ENCODE data around the gene DLGAP1. TPM values are rescaled to one million over a fixed set of nuclear protein-coding genes. Genes with fewer than 3 reads are reported as not detected.

Gene DLGAP1
- total RNA-seq, 1 experiment from 2014 or later: 0.39 TPM

DNA sequence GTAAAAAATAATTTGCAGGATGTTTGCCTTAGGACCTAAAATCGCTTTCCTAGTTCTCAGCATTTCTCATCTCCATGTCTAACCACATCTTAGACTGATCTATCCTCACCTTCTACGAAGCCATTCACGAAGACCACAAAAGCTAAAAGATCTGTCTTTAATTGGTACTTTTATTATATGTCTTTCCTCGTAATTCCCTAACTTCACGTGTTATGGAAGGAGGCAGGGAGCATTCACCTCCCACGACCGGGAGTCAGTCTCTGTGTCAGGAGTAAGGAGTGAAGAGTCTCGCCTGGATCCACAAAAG is 1.6 kb downstream of the DLGAP1 start:
- ChIA-PET POLR2A (no interaction called here), RAD21 (ENCODE audit: low non-redundant PET in 1 of 2, low total read pairs in 2 of 2, uncharacterized antibody in 2 of 2, unreplicated experiment in 2 of 2) (no interaction called here), CTCF (no interaction called here)
- Histone ChIP-seq H3K4me3 (replicated peaks in 1 of 2; ENCODE audit: low read depth in 1 of 2, low read length in 2 of 2) (no peak overlapping the region), H3K36me3 (ENCODE audit: control insufficient read depth in 1 of 2, insufficient read depth in 2 of 2, low read length in 2 of 2) (no peaks in the 10 kb centered on the region), H3K9me2 (ENCODE audit: insufficient read depth) (no peaks in the 10 kb centered on the region), H3K4me2 (ENCODE audit: low read length) (no peak overlapping the region), H4K20me1 (ENCODE audit: insufficient read depth) (no peaks in the 10 kb centered on the region), H3K27ac (ENCODE audit: low read depth, low read length) (no peak overlapping the region), H3K4me1 (ENCODE audit: control insufficient read depth in 1 of 2, insufficient read depth in 2 of 2, low read length in 2 of 2) (no peaks in the 10 kb centered on the region), H3K79me2 (ENCODE audit: insufficient read depth, low read length) (no peaks in the 10 kb centered on the region), H3K9me3 (ENCODE audit: control insufficient read depth in 1 of 2, insufficient read depth in 1 of 2, low read depth in 1 of 2, low read length in 2 of 2) (peaks cover 0 to 29% of the 10 kb centered on the region in 2 experiments; a peak in 2 of 4 replicates), H3K27me3 (ENCODE audit: insufficient read depth, low read length) (no peaks in the 10 kb centered on the region), H2AFZ (ENCODE audit: low read depth, low read length, poor library complexity, severe bottlenecking) (no peak overlapping the region), H3K9ac (ENCODE audit: low read length) (no peak overlapping the region)
- ATAC-seq (no peak), DNase-seq (ENCODE audit: low read depth, low spot score) (no peak)
- intact Hi-C loops (cut with micrococcal nuclease): no loop called here
- no TSS peak for BruUV-seq (replicated peaks)
- TF ChIP-seq SP1 (IDR thresholded peaks at IDR 0.05; ENCODE audit: low read depth) (no peak), EGR1 (IDR thresholded peaks at IDR 0.05; ENCODE audit: low read depth) (no peak), EZH2phosphoT487 (IDR thresholded peaks at IDR 0.05; ENCODE audit: borderline replicate concordance) (no peak), SRF (IDR thresholded peaks at IDR 0.05; ENCODE audit: low read depth) (no peak), JUND (IDR thresholded peaks at IDR 0.05) (no peak), TCF7L2 (IDR thresholded peaks at IDR 0.05; ENCODE audit: borderline replicate concordance, extremely low read depth, insufficient read depth, insufficient read length) (no peak), CEBPB (IDR thresholded peaks at IDR 0.05; ENCODE audit: low read depth) (no peak)

DNA sequence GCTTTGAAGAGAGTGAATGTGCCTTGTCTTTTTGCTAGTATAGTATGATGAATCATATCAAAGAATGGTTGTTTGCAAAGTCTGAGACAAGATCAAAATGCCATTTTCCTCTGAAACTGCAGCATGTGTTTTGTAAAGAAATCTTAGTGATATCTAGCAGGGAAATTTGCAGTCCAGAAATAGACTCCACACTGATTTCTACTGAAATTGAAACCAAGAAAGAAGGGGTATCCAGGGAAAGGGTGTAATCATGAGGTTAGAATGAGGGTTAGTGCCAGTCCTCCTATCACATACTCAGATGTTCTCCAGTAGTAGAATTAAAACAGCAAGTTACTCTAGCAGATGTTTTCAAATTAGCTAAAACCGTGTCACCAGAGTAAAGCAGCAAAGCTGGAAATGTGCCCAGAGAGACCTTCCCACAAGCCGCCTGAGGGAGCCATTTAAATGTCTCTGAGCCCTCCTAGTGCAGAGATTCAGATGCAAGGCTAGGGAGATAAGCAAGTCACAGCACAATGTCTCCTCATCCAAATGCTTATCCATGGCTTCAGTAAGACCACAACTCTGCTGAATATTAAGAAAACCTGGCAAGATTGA is 4.9 kb downstream of the DLGAP1 start:
- Histone ChIP-seq H2AFZ (ENCODE audit: low read depth, low read length, poor library complexity, severe bottlenecking) (no peak overlapping the region), H3K9me2 (ENCODE audit: insufficient read depth) (no peaks in the 10 kb centered on the region), H3K27ac (ENCODE audit: low read depth, low read length) (no peak overlapping the region), H3K4me1 (ENCODE audit: control insufficient read depth in 1 of 2, insufficient read depth in 2 of 2, low read length in 2 of 2) (no peaks in the 10 kb centered on the region), H3K79me2 (ENCODE audit: insufficient read depth, low read length) (no peaks in the 10 kb centered on the region), H3K9me3 (ENCODE audit: control insufficient read depth in 1 of 2, insufficient read depth in 1 of 2, low read depth in 1 of 2, low read length in 2 of 2) (peaks cover 3 to 28% of the 10 kb centered on the region in 2 experiments; a peak in 2 of 4 replicates), H4K20me1 (ENCODE audit: insufficient read depth) (no peaks in the 10 kb centered on the region), H3K9ac (ENCODE audit: low read length) (no peak overlapping the region), H3K36me3 (ENCODE audit: control insufficient read depth in 1 of 2, insufficient read depth in 2 of 2, low read length in 2 of 2) (no peaks in the 10 kb centered on the region), H3K27me3 (ENCODE audit: insufficient read depth, low read length) (no peaks in the 10 kb centered on the region), H3K4me2 (ENCODE audit: low read length) (no peak overlapping the region), H3K4me3 (replicated peaks in 1 of 2; ENCODE audit: low read depth in 1 of 2, low read length in 2 of 2) (no peak overlapping the region)
- no peak for ATAC-seq
- CTCF ChIA-PET: no interaction called here
- DNase-seq (ENCODE audit: low read depth, low spot score): no peak
- intact Hi-C loops (cut with micrococcal nuclease): no loop called here
- TF ChIP-seq POLR2AphosphoS5 (IDR thresholded peaks at IDR 0.05; ENCODE audit: low read depth, low read length) (no peak), ZNF274 (IDR thresholded peaks at IDR 0.05; ENCODE audit: low read depth, low read length) (no peak), ELF1 (IDR thresholded peaks at IDR 0.05; ENCODE audit: borderline replicate concordance, low read depth) (no peak), POLR2A (IDR thresholded peaks at IDR 0.05; ENCODE audit: borderline replicate concordance, extremely low read depth, insufficient read depth, insufficient read length) (no peak), RAD21 (IDR thresholded peaks at IDR 0.05; ENCODE audit: low read depth) (no peak), EZH2phosphoT487 (IDR thresholded peaks at IDR 0.05; ENCODE audit: borderline replicate concordance) (no peak), CEBPB (IDR thresholded peaks at IDR 0.05; ENCODE audit: low read depth) (no peak), JUND (IDR thresholded peaks at IDR 0.05) (no peak), EGR1 (IDR thresholded peaks at IDR 0.05; ENCODE audit: low read depth) (no peak), YY1 (IDR thresholded peaks at IDR 0.05; ENCODE audit: extremely low read depth, insufficient replicate concordance, low read depth, low read length) (no peak), FOSL1 (IDR thresholded peaks at IDR 0.05; ENCODE audit: low read depth) (no peak), ZFX (IDR thresholded peaks at IDR 0.05) (no peak), SP1 (IDR thresholded peaks at IDR 0.05; ENCODE audit: low read depth) (no peak)
- TF ChIP-seq, protein P1, sequence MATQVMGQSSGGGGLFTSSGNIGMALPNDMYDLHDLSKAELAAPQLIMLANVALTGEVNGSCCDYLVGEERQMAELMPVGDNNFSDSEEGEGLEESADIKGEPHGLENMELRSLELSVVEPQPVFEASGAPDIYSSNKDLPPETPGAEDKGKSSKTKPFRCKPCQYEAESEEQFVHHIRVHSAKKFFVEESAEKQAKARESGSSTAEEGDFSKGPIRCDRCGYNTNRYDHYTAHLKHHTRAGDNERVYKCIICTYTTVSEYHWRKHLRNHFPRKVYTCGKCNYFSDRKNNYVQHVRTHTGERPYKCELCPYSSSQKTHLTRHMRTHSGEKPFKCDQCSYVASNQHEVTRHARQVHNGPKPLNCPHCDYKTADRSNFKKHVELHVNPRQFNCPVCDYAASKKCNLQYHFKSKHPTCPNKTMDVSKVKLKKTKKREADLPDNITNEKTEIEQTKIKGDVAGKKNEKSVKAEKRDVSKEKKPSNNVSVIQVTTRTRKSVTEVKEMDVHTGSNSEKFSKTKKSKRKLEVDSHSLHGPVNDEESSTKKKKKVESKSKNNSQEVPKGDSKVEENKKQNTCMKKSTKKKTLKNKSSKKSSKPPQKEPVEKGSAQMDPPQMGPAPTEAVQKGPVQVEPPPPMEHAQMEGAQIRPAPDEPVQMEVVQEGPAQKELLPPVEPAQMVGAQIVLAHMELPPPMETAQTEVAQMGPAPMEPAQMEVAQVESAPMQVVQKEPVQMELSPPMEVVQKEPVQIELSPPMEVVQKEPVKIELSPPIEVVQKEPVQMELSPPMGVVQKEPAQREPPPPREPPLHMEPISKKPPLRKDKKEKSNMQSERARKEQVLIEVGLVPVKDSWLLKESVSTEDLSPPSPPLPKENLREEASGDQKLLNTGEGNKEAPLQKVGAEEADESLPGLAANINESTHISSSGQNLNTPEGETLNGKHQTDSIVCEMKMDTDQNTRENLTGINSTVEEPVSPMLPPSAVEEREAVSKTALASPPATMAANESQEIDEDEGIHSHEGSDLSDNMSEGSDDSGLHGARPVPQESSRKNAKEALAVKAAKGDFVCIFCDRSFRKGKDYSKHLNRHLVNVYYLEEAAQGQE (IDR thresholded peaks at IDR 0.05; ENCODE audit: low read depth): no peak
- TF ChIP-seq, protein P2, sequence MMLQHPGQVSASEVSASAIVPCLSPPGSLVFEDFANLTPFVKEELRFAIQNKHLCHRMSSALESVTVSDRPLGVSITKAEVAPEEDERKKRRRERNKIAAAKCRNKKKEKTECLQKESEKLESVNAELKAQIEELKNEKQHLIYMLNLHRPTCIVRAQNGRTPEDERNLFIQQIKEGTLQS (IDR thresholded peaks at IDR 0.05): no peak
- RAD21 ChIA-PET (ENCODE audit: low non-redundant PET in 1 of 2, low total read pairs in 2 of 2, uncharacterized antibody in 2 of 2, unreplicated experiment in 2 of 2): no interaction called here
- POLR2A ChIA-PET: no interaction called here
- no TSS peak for BruUV-seq (replicated peaks)

All from HCT116 (cell line).